Measurements from ENCODE around the gene CFDP1. TPM values are rescaled to one million over a fixed set of nuclear protein-coding genes. Genes with fewer than 3 reads are reported as not detected.
A peak's percentile ranks its signal among the peaks of the same experiment; 100 is the strongest.

The CFDP1 gene
- total and polyA plus RNA-seq, 2 donors (not counting 3 experiments of a cell fraction or from before 2014, with no cell fraction given) = 17.8 to 53.8 TPM

DNA sequence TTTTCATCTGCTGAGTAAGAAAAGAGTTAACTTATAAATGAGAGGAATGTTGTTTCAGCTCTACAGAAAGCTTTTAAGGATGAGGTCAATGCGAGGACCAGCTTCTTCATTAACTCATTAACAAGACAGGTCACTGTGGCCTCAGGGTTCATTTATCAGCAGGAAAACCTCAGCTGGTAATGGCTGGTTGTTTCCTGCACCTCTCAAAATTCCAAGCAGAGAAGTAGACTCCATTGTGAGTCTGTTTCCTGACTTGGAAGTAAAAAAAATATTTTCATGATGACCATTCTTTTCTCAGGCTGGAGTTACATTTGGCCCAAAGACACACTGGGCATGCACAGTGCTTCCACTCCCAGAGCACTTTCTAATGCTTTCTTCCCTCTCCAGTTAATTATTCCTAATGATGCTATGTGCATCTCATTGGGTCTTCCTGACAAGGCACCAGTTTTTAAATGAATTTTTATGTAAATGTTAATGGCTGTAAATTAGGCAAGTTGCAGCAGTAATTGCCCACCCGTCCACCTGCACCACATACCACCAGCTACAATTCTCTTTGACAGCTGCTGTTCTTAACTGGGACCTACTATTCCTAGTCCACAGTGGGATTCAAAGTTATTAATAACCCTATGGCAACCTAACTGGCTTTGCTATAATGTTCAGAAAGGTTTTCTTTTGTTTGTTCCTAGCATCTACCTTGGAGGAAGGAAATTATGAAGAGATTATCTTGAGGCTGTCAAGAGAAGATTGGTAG lies 92.4 kb downstream of the CFDP1 start:
- Histone ChIP-seq H3K4me3 (replicated peaks in 1 of 3; ENCODE audit: insufficient read depth in 1 of 3, low read depth in 1 of 3, low read length in 3 of 3) (peak overlapping the region in 1 of 3 experiments; percentile 31), H3K9me3 (replicated peaks; ENCODE audit: control insufficient read depth, insufficient read depth, low read length) (no peaks in the 10 kb centered on the region), H3K9ac (replicated peaks; ENCODE audit: extremely low read depth, insufficient read depth, low read length) (peak overlapping the region; percentile 93), H3K9me1 (replicated peaks; ENCODE audit: control insufficient read depth, extremely low read depth, insufficient read depth, low read length) (no peaks in the 10 kb centered on the region), H3K4me1 (ENCODE audit: control insufficient read depth, extremely low read depth, insufficient read depth, low read length) (peaks cover 56% of the 10 kb centered on the region), H3K27me3 (ENCODE audit: control insufficient read depth in 2 of 2, insufficient read depth in 2 of 2, low read length in 2 of 2) (no peaks in the 10 kb centered on the region), H3K79me2 (ENCODE audit: control insufficient read depth, insufficient read depth, low read length) (no peaks in the 10 kb centered on the region), H3K36me3 (ENCODE audit: control insufficient read depth in 2 of 2, extremely low read depth in 1 of 2, insufficient read depth in 2 of 2, low read length in 2 of 2) (no peaks in the 10 kb centered on the region), H3K4me2 (ENCODE audit: insufficient read depth, low read length) (peak overlapping the region; percentile 86), H3K27ac (ENCODE audit: insufficient read depth, low read depth, low read length) (peak overlapping the region; percentile 100), H2AFZ (ENCODE audit: low read depth, low read length) (no peak overlapping the region), H4K20me1 (replicated peaks; ENCODE audit: control insufficient read depth, extremely low read depth, insufficient read depth, low read length) (no peaks in the 10 kb centered on the region)
- peak; percentile 98 for DNase-seq (ENCODE audit: low read depth, low spot score)
- peak; percentile 89 for TF ChIP-seq POLR2A (IDR thresholded peaks at IDR 0.05; ENCODE audit: low read depth, low read length)
- TF ChIP-seq MYC (IDR thresholded peaks at IDR 0.05; ENCODE audit: low read depth, low read length) = no peak
- TF ChIP-seq, protein P1, sequence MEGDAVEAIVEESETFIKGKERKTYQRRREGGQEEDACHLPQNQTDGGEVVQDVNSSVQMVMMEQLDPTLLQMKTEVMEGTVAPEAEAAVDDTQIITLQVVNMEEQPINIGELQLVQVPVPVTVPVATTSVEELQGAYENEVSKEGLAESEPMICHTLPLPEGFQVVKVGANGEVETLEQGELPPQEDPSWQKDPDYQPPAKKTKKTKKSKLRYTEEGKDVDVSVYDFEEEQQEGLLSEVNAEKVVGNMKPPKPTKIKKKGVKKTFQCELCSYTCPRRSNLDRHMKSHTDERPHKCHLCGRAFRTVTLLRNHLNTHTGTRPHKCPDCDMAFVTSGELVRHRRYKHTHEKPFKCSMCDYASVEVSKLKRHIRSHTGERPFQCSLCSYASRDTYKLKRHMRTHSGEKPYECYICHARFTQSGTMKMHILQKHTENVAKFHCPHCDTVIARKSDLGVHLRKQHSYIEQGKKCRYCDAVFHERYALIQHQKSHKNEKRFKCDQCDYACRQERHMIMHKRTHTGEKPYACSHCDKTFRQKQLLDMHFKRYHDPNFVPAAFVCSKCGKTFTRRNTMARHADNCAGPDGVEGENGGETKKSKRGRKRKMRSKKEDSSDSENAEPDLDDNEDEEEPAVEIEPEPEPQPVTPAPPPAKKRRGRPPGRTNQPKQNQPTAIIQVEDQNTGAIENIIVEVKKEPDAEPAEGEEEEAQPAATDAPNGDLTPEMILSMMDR (IDR thresholded peaks at IDR 0.05; ENCODE audit: extremely low read depth in 1 of 2, insufficient read depth in 1 of 2, low read depth in 1 of 2, low read length in 2 of 2) = no peak
- no peak for TF ChIP-seq EZH2 (IDR thresholded peaks at IDR 0.05; ENCODE audit: borderline replicate concordance, low read depth, low read length, severe bottlenecking)
- TF ChIP-seq, protein P2, sequence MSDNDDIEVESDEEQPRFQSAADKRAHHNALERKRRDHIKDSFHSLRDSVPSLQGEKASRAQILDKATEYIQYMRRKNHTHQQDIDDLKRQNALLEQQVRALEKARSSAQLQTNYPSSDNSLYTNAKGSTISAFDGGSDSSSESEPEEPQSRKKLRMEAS (IDR thresholded peaks at IDR 0.05; ENCODE audit: insufficient read depth, insufficient read length) = no peak
- peak; percentile 94 for TF ChIP-seq FOS (IDR thresholded peaks at IDR 0.05; ENCODE audit: borderline replicate concordance, insufficient read depth, low read length)
- TF ChIP-seq GATA2 (IDR thresholded peaks at IDR 0.05; ENCODE audit: insufficient read depth, insufficient read length, low read depth, low read length) = peak; percentile 98
- peak; percentile 99 for TF ChIP-seq POLR2AphosphoS5 (IDR thresholded peaks at IDR 0.05; ENCODE audit: insufficient read depth, low read depth, low read length)
- peak; percentile 93 for TF ChIP-seq JUN (IDR thresholded peaks at IDR 0.05; ENCODE audit: borderline replicate concordance, insufficient read depth, insufficient read length, low read depth)
- TSS peak; percentile 87 for BruUV-seq (replicated peaks)
- CTCF ChIA-PET = interaction anchor here (0.9 to 4.7 kb wide), 10 partner anchors 10 to 107 kb away, joined by 3 to 48 read pairs (median 4); partner anchors contain the start of gene BCAR1
- POLR2A ChIA-PET = interaction anchor here (0.5 to 3.8 kb wide), 7 partner anchors 26 to 95 kb away, joined by 3 to 22 read pairs (median 7); no protein-coding TSS in a partner anchor
- FAIRE-seq = peak; percentile 89
- dilution Hi-C loops (cut with MboI; ENCODE audit: extremely low pct_ligation_motif_present, low sequenced_read_pairs) (no loop called here), intact Hi-C loops (cut with micrococcal nuclease) (loop anchor here (1.0 kb wide), 2 partner anchors 21 to 36 kb away; no protein-coding TSS in a partner anchor)
